HG02588 (cell line): ENCODE data around the gene NMT1.

ENCODE experiments used
- ATAC-seq: cut with Tn5 transposase; IDR thresholded peaks from one replicate; pipeline ENCODE4 v1.9.1; 2021; ENCODE audit warnings: mild to moderate bottlenecking, moderate library complexity; ENCODE audit not compliant: unreplicated experiment

NMT1 gene

DNA sequence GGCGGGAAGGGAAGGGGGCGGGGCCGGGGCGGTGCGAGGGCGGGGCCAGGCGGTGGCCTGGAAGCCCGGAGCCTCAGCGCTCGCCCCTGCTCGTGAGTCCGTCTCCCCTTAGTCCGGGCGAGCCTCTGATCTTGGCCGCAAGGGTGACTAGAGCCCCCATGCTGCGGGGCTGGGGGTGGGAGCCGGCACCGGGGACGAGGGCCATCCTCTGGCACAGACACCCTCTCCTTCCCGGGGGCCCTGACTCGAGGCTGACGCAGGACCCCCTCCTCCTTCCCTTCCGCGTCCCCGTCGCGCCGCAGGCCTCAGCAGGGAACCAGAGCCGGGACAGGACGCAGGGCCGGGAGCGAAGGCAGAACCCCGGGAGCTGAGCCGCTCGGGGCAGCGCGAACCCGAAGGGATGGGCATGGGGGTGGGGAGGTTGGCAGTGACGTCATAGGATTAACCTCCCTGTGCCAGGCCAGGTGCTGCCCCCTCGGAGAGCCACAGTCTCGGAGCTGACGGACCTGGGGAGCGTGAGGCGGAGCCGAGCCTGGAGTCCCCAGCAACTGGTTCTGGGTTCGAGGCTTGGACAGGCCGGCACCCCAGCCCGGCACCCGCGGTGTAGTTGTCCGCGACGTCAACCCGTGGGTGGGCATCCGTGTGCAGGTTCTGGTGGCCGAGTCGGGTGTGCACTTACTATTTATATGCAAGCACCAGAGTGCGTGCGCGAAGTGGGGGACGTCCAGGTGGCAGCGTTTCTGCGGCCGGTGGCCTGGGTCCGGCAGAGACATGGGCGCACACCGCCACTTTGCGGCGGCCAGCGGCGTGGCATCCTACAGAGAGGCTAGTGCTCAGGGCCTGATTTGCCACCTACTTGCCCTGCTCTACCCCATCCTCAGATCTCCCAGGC is 71.7 kb downstream of the NMT1 start:
- no peak for ATAC-seq

- ATAC-seq: peak; percentile 70
These were observed 74.3 kb downstream of the NMT1 start, which contains the start of gene ACBD4 for GRCh38 chr17:45135192-45135977. ACBD4 (plus strand) TSS chr17:45135687; CDS start chr17:45136145, 458 bp downstream.

GRCh38 chr17:45135978-45136791 is 75.1 kb downstream of the NMT1 start:
- ATAC-seq: no peak

DNA sequence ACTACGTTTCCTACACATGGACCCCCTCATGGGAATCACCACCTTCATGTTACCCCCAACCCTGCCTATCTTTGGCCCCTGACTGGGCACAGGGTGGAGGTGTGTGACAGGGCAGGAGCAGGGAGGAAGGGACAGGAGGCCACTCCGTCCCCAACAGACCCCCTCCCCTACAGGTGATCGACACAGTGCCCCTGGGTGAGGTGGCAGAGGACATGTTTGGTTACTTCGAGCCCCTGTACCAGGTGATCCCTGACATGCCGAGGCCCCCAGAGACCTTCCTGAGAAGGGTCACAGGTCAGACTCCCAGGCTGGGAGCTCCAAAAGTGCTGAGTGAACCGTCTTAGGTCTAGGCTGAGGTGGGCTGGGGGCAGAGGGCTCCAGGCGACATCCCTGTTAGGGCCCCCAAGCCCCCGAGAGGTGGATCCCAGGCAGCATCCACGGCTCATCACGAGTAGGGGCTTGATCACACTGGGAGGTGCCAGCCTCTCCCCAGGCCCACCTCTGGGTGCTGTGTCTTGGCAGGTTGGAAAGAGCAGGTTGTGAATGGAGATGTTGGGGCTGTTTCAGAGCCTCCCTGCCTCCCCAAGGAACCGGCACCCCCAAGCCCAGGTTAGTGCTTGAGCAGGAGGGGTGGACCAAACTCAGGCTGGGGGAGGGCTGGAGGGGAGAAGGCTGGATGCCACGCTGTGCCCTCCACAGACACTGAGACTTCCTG is 75.9 kb downstream of the NMT1 start:
- ATAC-seq: no peak

DNA sequence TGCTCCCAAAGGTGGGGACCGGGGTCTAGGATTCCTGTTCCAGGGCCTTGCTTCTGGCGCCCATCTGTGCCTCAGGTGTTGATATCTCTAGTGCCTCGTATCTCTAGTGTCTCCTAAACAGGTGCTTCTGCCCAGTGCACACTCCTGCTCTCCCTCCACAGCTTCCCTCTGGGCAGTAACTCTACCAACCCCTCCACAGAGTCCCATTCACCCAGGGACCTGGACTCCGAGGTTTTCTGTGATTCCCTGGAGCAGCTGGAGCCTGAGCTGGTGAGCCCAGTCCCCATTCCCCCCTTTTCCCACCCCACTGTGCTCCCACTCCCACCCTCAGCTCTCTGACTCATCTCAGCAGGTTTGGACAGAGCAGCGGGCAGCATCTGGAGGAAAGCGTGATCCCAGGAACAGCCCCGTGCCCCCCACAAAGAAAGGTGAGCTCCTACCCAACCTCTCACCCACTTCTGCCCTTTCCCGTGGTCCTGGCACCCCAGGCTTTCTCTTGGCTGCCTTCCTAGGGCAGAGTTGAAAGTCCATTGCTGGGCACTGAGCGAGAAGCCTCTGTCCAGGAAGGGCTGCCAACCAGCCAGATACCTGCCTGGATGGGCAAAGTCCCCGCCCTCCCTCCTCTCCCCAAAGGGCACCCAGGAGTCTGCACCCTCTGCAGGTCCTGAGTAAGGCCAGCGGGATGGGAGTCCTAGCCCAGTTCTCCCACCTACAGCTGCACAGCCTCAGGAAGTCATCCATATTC is 76.6 kb downstream of the NMT1 start:
- no peak for ATAC-seq

GRCh38 chr17:45138911-45139532 is 77.9 kb downstream of the NMT1 start:
- ATAC-seq: no peak

DNA sequence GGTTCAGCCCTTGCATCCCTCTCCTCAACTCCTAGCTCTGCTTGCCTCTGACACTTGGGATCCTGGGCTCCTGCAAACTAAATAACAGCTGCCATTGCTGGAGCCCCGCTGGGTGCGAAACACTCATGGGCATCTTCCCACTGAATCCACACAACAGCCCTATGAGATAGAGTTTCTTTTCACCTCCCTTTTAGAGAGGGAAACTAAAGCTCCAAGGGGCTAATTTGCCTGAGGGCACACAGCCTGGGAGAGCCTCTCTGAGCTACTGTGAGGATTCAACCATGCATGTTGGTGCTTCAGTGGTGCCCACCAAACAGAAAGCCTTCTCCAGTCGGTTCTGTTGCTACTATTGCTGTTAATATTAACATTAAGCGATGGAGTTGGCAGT is 78.4 kb downstream of the NMT1 start:
- no peak for ATAC-seq

GRCh38 chr17:45143094-45143670 is 82.1 kb downstream of the NMT1 start:
- ATAC-seq: no peak

DNA sequence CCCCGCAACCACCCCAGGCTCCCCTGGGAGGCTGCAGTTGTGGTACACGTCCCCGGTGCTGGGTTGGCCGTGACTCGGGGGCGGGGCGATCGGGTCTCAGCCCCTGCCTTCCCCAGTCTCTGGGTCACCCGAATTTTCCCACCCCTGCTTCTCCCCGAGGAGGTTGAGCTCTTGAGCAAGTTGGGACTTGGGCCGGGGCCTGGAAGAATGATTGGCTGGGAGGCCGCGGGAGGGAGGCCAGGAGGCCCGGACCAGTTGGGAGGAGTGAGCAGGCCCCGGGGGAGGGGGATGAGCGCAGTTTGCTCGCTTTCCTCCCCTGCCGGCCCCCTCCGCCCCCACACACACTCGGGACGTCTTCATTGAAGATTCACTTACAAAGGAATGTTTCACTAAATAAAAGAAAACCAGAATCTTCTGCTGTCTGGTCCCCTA is 82.7 kb downstream of the NMT1 start:
- ATAC-seq: no peak

DNA sequence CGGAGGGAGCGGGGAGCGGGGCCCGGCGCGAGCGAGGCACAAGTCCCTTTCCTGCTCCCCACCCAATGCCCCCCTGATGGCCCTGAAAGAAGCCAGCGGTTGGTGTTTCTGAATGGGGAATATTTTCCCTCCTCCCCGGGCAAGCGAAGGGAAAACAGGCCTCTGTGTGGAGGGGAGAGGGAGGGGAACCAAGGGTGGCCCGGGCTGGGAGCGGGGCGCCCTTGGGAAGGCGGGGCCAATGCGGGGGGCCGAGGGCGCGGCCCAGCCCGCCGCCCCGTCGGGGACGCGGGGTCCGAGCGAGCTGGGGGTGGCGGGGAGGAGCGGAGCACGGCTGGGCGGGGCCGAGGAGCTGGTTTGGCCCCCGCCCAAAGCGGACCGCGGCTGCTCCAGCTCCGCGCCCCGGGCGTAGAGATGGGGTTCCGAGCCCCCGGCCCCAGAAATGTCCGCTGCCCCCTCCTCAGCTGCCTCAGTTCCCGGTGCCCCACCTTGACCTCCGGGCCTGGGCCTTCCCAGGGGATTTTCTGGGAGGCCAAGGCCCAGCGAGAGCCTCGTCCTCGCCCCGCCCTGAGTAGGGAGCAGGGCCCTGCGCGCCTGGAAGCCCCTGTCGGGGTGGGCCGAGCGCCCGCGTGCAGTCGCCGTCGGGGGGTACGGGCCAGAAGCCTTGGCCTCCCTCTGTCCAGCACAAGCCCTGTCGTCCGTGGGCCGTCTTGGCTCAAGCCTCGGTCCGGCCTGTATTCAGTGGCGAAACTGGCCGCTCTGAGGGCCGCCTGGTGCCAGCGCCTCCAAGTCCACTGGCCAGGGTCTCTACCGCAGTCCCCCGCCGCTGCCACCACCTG is 83.3 kb downstream of the NMT1 start:
- ATAC-seq: no peak

DNA sequence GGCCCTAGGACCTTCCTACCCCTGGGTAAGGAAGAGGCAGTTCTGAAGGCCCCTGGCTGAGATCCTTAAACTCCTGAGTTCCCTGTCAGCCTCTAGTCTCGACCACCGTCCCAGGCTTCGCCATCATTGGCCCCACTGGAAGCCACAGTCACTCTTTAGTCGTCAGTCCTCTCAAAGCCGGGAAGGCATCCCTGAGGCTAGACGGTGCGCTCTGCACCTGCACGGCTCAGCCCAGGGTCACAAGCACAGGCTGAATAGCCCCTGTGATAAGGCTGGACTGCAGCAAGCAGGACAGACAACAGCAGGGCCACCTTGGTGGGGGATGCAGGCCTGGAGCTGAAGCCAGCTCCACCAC is 83.9 kb downstream of the NMT1 start:
- ATAC-seq: no peak

- ATAC-seq: no peak
These were observed 85.0 kb downstream of the NMT1 start for GRCh38 chr17:45146166-45146565.

DNA sequence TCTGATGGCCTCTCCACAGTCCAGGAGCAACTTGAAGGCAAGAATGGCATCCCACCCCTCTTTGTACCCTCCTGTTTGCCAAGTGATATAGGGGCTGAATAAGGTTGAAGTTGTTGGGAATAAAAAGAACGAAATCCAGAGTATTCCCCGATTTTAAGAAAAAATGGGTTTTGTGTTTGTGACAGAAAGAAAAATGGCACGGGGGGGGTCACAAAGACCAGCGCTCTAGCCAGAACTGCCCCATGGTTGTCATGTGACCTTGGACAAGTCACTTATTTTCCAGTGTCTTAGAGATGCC is 85.4 kb downstream of the NMT1 start:
- no peak for ATAC-seq

DNA sequence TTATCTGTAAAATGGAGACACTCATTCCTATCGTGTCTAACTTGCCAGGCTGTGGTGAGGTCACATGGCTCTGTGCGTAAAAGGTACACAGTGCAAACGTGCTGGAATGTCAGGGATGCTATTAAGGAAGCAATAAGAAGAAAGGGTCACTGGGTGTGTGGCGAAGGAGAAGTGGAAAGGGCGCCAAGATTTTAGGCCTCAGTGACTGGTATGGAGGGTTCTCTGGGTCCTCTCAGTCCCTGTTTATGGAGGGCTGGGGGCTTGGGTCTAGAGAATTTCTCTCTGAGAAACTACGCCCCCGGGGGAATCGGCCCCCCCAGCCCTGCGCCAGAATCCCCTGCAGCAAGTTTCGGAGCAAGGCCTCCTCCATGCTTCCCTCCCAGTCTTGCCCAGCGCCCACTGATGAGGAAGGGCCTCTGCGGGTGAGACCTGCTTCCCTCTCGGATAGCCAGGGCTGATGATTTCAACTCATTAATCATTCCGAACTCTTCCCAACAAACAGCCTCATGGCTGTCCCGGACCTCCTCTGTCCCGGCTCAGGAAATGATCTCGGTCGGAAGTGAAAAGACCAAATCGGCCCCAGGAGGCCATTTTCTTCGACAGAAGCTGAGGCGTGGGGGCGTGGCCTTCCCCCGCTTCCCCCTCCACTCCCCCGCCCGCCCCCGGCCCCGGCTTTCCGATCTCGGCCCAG is 85.9 kb downstream of the NMT1 start:
- ATAC-seq: no peak

DNA sequence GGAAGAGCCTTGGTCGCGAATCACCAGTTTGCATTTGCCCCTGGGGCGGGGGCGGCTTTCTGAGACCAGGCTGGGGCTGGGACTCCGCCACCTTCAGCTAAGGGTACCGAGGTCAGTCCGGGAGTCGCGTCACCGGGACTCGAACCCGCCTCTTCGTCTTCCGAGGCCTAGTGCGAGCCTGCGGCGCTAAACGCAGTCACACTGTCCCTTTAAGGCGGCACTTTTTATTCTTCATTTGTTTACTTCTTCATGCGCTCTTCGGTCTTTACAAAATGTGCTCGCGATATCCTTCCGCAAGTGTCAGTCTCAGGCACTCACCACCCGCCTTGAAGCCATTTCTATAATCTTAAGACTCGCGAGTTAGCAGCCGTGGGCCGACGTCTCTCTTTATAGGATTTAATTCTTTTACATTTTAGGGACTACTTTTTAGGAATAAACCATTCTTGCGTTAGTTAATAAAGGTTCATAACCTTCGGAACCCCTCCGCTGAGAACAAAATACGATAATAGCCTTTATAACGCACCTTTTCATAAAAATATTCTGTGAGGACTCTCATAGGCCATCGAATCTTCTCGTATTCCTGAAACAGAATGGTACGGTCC is 86.6 kb downstream of the NMT1 start:
- ATAC-seq: no peak

DNA sequence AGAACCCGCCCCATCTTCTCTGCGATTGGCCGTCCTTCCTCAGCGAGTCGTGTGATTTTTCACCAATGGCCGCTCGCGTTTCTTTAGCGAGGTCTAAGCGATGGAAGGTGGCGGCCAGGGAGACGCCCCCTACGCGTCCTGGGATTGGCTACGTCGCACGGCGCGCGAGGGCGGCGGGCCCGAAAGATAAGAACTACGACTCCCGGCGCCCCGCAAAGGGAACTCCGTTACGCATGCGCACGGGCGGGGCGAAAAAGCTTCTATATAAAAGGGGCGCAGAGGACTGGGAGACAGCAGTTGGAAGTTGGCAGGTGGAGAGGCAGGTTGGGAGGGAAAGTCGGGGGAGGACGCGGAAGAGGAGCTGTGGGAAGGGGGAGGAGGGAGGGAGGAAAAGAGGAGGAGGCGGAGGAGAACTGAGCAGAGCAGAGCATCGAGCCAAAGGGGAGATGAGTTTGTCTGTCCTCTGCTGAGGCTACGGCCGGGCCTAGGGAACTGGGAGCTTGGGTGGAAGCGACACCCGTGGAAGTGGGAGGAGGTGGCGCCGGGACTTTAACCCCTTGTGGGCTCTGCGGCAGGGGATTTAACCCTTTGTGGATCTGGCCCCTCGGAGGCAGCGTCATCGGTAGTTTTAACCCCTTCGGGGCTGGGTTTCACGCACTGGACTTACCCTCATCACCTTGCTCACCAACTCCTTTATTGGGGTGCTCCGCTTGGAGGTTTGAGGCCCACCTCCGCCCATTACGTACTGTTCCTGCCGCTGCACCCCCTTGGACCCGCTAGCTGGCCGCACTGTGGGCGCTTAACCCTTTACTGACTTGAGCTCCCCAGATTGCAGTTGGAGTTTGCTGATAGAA is 87.3 kb downstream of the NMT1 start, which contains the start of gene HEXIM1:
TSS of gene HEXIM1 (plus strand) at position 293 of the 854 bp plus-strand sequence. CDS start 716 bp downstream, outside the sequence.
- peak; percentile 62 for ATAC-seq
